IMR-90 (cell line): ENCODE data around the gene CXCL1. TPM values are rescaled to one million over a fixed set of nuclear protein-coding genes. Genes with fewer than 3 reads are reported as not detected.

Experiments
- ATAC-seq: fragments of 200-7000 bp; cut with Tn5 transposase; 2 replicates; pipeline ENCODE4 v1.9.1; 2020; ENCODE audit warnings: low read depth, mild to moderate bottlenecking, moderate library complexity
- BruUV-seq: library from RNA; stranded (reverse); fragments of 400-500 nt; replicated peaks from 2 replicates; lab custom pipeline; 2021; lab: Mats Ljungman, UMichigan
- CTCF ChIA-PET: fragments of 300-600 bp; formaldehyde crosslinking; extraction: SDS; loops from one replicate; lab custom pipeline; 2021; ENCODE audit warnings: antibody characterized with exemption; lab: Yijun Ruan, JAX
- POLR2A ChIA-PET: fragments of 300-600 bp; sonication (Branson Sonifier 250); formaldehyde crosslinking; loops from one replicate; lab custom pipeline; 2022; ENCODE audit warnings: antibody characterized with exemption; ENCODE audit not compliant: unreplicated experiment; lab: Charles Lee
- DNase-seq: peaks from one replicate; pipeline ENCODE4 v3.0.0; 2013
- H2AFZ ChIP-seq: replicated peaks from 2 replicates; pipeline ENCODE3; 2013; ENCODE audit warnings: low read length, mild to moderate bottlenecking; ENCODE audit not compliant: poor library complexity
- H2AK5ac ChIP-seq: 2 replicates; pipeline ENCODE4 v1.6.1; 2013; ENCODE audit warnings: low read depth, low read length, inconsistent platforms
- H2AK9ac ChIP-seq: replicated peaks from 2 replicates; pipeline ENCODE3; 2013; ENCODE audit warnings: mild to moderate bottlenecking, low read depth, low read length, moderate library complexity; ENCODE audit not compliant: poor library complexity
- H2BK120ac ChIP-seq: 2 replicates; pipeline ENCODE4 v1.6.1; 2013; ENCODE audit warnings: low read depth, low read length, inconsistent platforms
- H2BK15ac ChIP-seq: 3 replicates; pipeline ENCODE4 v1.6.1; 2013; ENCODE audit warnings: low read depth, low read length, inconsistent platforms
- H2BK20ac ChIP-seq: 2 replicates; pipeline ENCODE4 v1.6.1; 2013; ENCODE audit warnings: low read depth, mild to moderate bottlenecking, inconsistent platforms, low read length, moderate library complexity
- H2BK5ac ChIP-seq: 2 replicates; pipeline ENCODE4 v1.6.1; 2013; ENCODE audit warnings: mild to moderate bottlenecking, low read depth, low read length, inconsistent platforms; ENCODE audit not compliant: poor library complexity, severe bottlenecking
- H3K14ac ChIP-seq: replicated peaks from 2 replicates; pipeline ENCODE4 v1.6.1; 2013; ENCODE audit warnings: low read depth, low read length, inconsistent platforms
- H3K18ac ChIP-seq: 2 replicates; pipeline ENCODE4 v1.6.1; 2013; ENCODE audit warnings: low read depth, low read length, control low read depth
- H3K23ac ChIP-seq: 2 replicates; pipeline ENCODE4 v1.6.1; 2013; ENCODE audit warnings: low read depth, low read length, inconsistent platforms
- H3K27ac ChIP-seq: 2 replicates; pipeline ENCODE4 v1.5.1; 2013; ENCODE audit warnings: mild to moderate bottlenecking, control low read depth, low read length; ENCODE audit not compliant: insufficient read depth
- H3K27me3 ChIP-seq: 2 replicates; pipeline ENCODE4 v1.6.1; 2013; ENCODE audit warnings: low read length; ENCODE audit not compliant: control insufficient read depth, insufficient read depth
- H3K36me3 ChIP-seq: 2 replicates; pipeline ENCODE4 v1.6.1; 2013; ENCODE audit warnings: low read length, mixed read lengths; ENCODE audit not compliant: control insufficient read depth, insufficient read depth
- H3K4ac ChIP-seq: 2 replicates; pipeline ENCODE4 v1.6.1; 2013; ENCODE audit warnings: low read depth, low read length, inconsistent platforms
- H3K4me1 ChIP-seq: 2 replicates; pipeline ENCODE4 v1.6.1; 2013; ENCODE audit warnings: low read length, mixed read lengths; ENCODE audit not compliant: control insufficient read depth, insufficient read depth
- H3K4me2 ChIP-seq: 2 replicates; pipeline ENCODE4 v1.6.1; 2013; ENCODE audit warnings: low read depth, mild to moderate bottlenecking, control low read depth, low read length, moderate library complexity
- H3K4me3 ChIP-seq: 2 replicates; pipeline ENCODE4 v1.5.1; 2013; ENCODE audit warnings: low read depth, mild to moderate bottlenecking, control low read depth, low read length, moderate library complexity; ENCODE audit not compliant: insufficient read depth
- H3K56ac ChIP-seq: 2 replicates; pipeline ENCODE4 v1.6.1; 2013; ENCODE audit warnings: low read length, inconsistent platforms; ENCODE audit not compliant: insufficient read depth; ENCODE audit errors: extremely low read depth
- H3K79me1 ChIP-seq, 2 experiments: 2 replicates each; pipeline ENCODE4 v1.6.1; 2013; ENCODE audit warnings: low read length in 2 of 2, inconsistent platforms in 1 of 2, low read depth in 1 of 2
- H3K9ac ChIP-seq: 2 replicates; pipeline ENCODE4 v1.6.1; 2013; ENCODE audit warnings: low read depth, low read length, control low read depth
- H3K9me1 ChIP-seq: 2 replicates; pipeline ENCODE4 v1.6.1; 2013; ENCODE audit warnings: low read length, inconsistent platforms; ENCODE audit not compliant: insufficient read depth
- H3K9me3 ChIP-seq: 2 replicates; pipeline ENCODE4 v1.6.1; 2013; ENCODE audit warnings: low read length; ENCODE audit not compliant: control insufficient read depth, insufficient read depth
- H4K20me1 ChIP-seq: 2 replicates; pipeline ENCODE4 v1.6.1; 2013; ENCODE audit warnings: low read length, inconsistent platforms; ENCODE audit not compliant: insufficient read depth
- H4K5ac ChIP-seq: 2 replicates; pipeline ENCODE4 v1.6.1; 2013; ENCODE audit warnings: mild to moderate bottlenecking, low read depth, low read length, control low read depth
- H4K8ac ChIP-seq, 2 experiments: 2 replicates each; pipeline ENCODE4 v1.6.1; 2013; ENCODE audit warnings: low read depth in 2 of 2, low read length in 2 of 2, control low read depth in 1 of 2, inconsistent platforms in 1 of 2
- H4K91ac ChIP-seq: 2 replicates; pipeline ENCODE4 v1.6.1; 2013; ENCODE audit warnings: low read depth, low read length, inconsistent platforms; ENCODE audit not compliant: insufficient read depth
- FOS ChIP-seq: fragments of 150-350 bp; IDR thresholded peaks from 2 replicates; pipeline ENCODE4 v1.6.1; 2016; ENCODE audit warnings: low read depth, low read length
- NFE2L2 ChIP-seq: fragments of 150-350 bp; IDR thresholded peaks from 2 replicates; pipeline ENCODE4 v1.6.1; 2016; ENCODE audit warnings: low read depth, mild to moderate bottlenecking, low read length
- RCOR1 ChIP-seq: IDR thresholded peaks from 2 replicates; pipeline ENCODE4 v1.6.1; 2012; ENCODE audit warnings: mild to moderate bottlenecking, low read length, improper control_type of control experiment; ENCODE audit not compliant: insufficient replicate concordance
- WGBS, 2 experiments: methylation state at CpG; one replicate each; pipeline versions ENCODE4 v1.1.5 to v1.1.7; 2013; ENCODE audit warnings: missing lambda C conversion rate in 2 of 2; ENCODE audit not compliant: insufficient read length in 1 of 2; ENCODE audit errors: extremely low coverage in 2 of 2; 5-methylcytosine and 5-hydroxymethylcytosine counted together
- dilution Hi-C: fragments of 300-500 bp; cut with HindIII; formaldehyde crosslinking; loops from one replicate; pipeline ENCODE4 v1.14.3; 2018; ENCODE audit warnings: low sequenced_read_pairs; ENCODE audit not compliant: unreplicated experiment
- in situ Hi-C: fragments of 300-500 bp; cut with MboI; formaldehyde crosslinking; loops from 3 replicates; pipeline ENCODE4 v1.14.3; 2019; ENCODE audit warnings: low sequenced_read_pairs, inconsistent platforms, mixed read lengths
- intact Hi-C: fragments of 100-400 bp; cut with micrococcal nuclease; formaldehyde crosslinking; loops from 2 replicates; pipeline ENCODE4 v1.10.0; 2022
- polyA plus RNA-seq, 3 experiments: library from polyadenylated mRNA; depleted of rRNA; stranded (reverse); fragments of >200 nt; gene quantifications; 2 replicates each; pipeline ENCODE4 v1.2.3, GENCODE V29; 2012; ENCODE audit warnings: low replicate concordance in 1 of 3
- total RNA-seq: library from RNA; depleted of rRNA; stranded (reverse); fragments of >200 nt; gene quantifications from 2 replicates; pipeline ENCODE4 v1.2.3, GENCODE V29; 2012
- TF ChIP-seq, protein P1 (sequence below): fragments of 150-350 bp; IDR thresholded peaks from 2 replicates; pipeline ENCODE4 v1.6.1; 2016; ENCODE audit warnings: low read depth, mild to moderate bottlenecking, low read length, moderate library complexity, borderline replicate concordance

The CXCL1 gene
- total and polyA plus RNA-seq, 2 of the 4 experiments (the other 2 are of a cell fraction) = 2.0 TPM; not detected in 1

DNA sequence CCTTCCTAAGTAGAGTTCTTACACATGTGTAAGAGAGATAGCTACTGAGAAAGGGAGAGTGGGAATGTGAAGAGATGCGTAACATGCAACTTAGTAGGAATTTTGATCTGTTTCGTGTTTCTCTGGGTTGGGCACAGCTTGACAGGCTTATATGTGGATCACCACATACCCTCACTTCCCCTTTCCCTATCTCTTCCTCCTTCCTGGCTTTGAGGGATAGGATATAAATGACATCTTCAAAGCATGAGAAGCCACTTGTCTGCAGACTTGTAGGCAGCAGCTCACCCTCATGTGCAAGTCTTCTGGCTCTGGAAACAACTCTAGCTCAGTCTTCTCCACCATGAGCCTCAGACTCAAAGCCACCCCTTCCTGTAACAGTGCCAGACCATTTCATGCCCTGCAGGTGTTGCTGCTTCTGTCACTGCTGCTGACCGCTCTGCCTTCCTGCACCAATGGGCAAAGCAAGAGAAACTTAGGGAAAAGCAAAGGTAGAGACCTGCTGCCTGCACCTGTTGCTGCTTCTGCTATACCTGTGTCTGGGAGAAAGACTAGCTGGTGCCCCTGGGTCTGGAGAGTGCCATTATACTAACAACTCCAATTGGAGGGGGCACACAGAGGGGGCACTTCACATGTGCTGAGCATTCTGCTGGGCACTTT, 21.5 kb upstream of the CXCL1 start:
- no peak overlapping the region for H3K23ac ChIP-seq
- no CpG with 5 or more reads among the region's 3 CpGs for WGBS, 2 experiments
- H4K20me1 ChIP-seq = no peaks in the 10 kb centered on the region
- ATAC-seq (no peak), DNase-seq (no peak)
- H3K27ac ChIP-seq = no peak overlapping the region
- H3K4ac ChIP-seq = no peak overlapping the region
- TF ChIP-seq RCOR1 = no peak
- TF ChIP-seq, protein P1, sequence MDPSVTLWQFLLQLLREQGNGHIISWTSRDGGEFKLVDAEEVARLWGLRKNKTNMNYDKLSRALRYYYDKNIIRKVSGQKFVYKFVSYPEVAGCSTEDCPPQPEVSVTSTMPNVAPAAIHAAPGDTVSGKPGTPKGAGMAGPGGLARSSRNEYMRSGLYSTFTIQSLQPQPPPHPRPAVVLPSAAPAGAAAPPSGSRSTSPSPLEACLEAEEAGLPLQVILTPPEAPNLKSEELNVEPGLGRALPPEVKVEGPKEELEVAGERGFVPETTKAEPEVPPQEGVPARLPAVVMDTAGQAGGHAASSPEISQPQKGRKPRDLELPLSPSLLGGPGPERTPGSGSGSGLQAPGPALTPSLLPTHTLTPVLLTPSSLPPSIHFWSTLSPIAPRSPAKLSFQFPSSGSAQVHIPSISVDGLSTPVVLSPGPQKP = no peak
- TF ChIP-seq FOS = no peak
- no peak for TF ChIP-seq NFE2L2
- H3K9me3 ChIP-seq = no peaks in the 10 kb centered on the region
- H3K79me1 ChIP-seq = no peaks in the 10 kb centered on the region
- no peak overlapping the region for H4K91ac ChIP-seq
- no TSS peak for BruUV-seq
- H2BK120ac ChIP-seq = no peak overlapping the region
- no peak overlapping the region for H4K8ac ChIP-seq
- no peak overlapping the region for H2BK20ac ChIP-seq
- H4K5ac ChIP-seq = no peak overlapping the region
- H2AFZ ChIP-seq = no peak overlapping the region
- H3K27me3 ChIP-seq = peaks cover 18% of the 10 kb centered on the region
- H2AK9ac ChIP-seq = no peak overlapping the region
- dilution Hi-C loops (no loop called here), in situ Hi-C loops (no loop called here), intact Hi-C loops (no loop called here)
- H3K9ac ChIP-seq = no peak overlapping the region
- no peak overlapping the region for H2AK5ac ChIP-seq
- H3K14ac ChIP-seq = no peak overlapping the region
- H3K4me3 ChIP-seq = no peak overlapping the region
- no peak overlapping the region for H3K56ac ChIP-seq
- H3K9me1 ChIP-seq = no peaks in the 10 kb centered on the region
- no peak overlapping the region for H3K18ac ChIP-seq
- H3K4me2 ChIP-seq = no peak overlapping the region
- H3K4me1 ChIP-seq = no peaks in the 10 kb centered on the region
- H3K36me3 ChIP-seq = no peaks in the 10 kb centered on the region
- ChIA-PET CTCF (no interaction called here), POLR2A (no interaction called here)
- no peak overlapping the region for H2BK5ac ChIP-seq
- H2BK15ac ChIP-seq = no peak overlapping the region
